Mesenchymal stem cell (in vitro differentiated cells and primary cell): ENCODE results near the gene ZEB1.
A peak's percentile ranks its signal among the peaks of the same experiment; 100 is the strongest.
"Not testable (repeated sequence)": the region's sequence is repeated elsewhere in the genome, so short reads cannot be mapped to it uniquely, and the experiment has no call there.

ENCODE experiments used
- DNase-seq: peaks from one replicate; pipeline ENCODE4 v3.0.0-alpha.2; 2013
- H2AFZ ChIP-seq: one replicate; pipeline ENCODE4 v1.6.1; 2013; ENCODE audit warnings: low read depth, mild to moderate bottlenecking, control low read depth, inconsistent platforms, low read length, moderate library complexity
- H2AK5ac ChIP-seq: 2 replicates; pipeline ENCODE4 v1.6.1; 2013; ENCODE audit warnings: low read length, moderate library complexity, mild to moderate bottlenecking, inconsistent platforms; ENCODE audit not compliant: severe bottlenecking
- H2BK120ac ChIP-seq: one replicate; pipeline ENCODE4 v1.6.1; 2013; ENCODE audit warnings: low read depth, mild to moderate bottlenecking, inconsistent platforms, low read length, moderate library complexity
- H2BK12ac ChIP-seq, 2 experiments: one replicate each; pipeline ENCODE4 v1.6.1; 2013; ENCODE audit warnings: inconsistent platforms in 2 of 2, low read length in 2 of 2, mild to moderate bottlenecking in 2 of 2, moderate library complexity in 2 of 2, control low read depth in 1 of 2
- H2BK15ac ChIP-seq: one replicate; pipeline ENCODE4 v1.6.1; 2013; ENCODE audit warnings: mild to moderate bottlenecking, low read depth, inconsistent platforms; ENCODE audit not compliant: poor library complexity, severe bottlenecking
- H2BK5ac ChIP-seq: 2 replicates; pipeline ENCODE4 v1.6.1; 2013; ENCODE audit warnings: low read depth, mild to moderate bottlenecking, low read length, control low read depth, inconsistent platforms; ENCODE audit not compliant: poor library complexity, severe bottlenecking
- H3K14ac ChIP-seq, 2 experiments: one replicate each; pipeline ENCODE4 v1.6.1; 2013; ENCODE audit warnings: inconsistent platforms in 2 of 2, low read length in 2 of 2, control low read depth in 1 of 2, mild to moderate bottlenecking in 1 of 2, moderate library complexity in 1 of 2
- H3K18ac ChIP-seq, 2 experiments: one replicate each; pipeline ENCODE4 v1.6.1; 2013; ENCODE audit warnings: inconsistent platforms in 2 of 2, low read length in 2 of 2, control low read depth in 1 of 2, low read depth in 1 of 2, mild to moderate bottlenecking in 1 of 2
- H3K23ac ChIP-seq, 2 experiments: one replicate each; pipeline ENCODE4 v1.6.1; 2013; ENCODE audit warnings: inconsistent platforms in 2 of 2, low read length in 2 of 2, mild to moderate bottlenecking in 2 of 2, moderate library complexity in 2 of 2, control low read depth in 1 of 2
- H3K27ac ChIP-seq: 2 replicates; pipeline ENCODE4 v1.5.1; 2013; ENCODE audit warnings: mild to moderate bottlenecking, moderate library complexity, low read length, control low read depth, inconsistent platforms; ENCODE audit not compliant: poor library complexity, severe bottlenecking
- H3K27me3 ChIP-seq, 2 experiments: 2 replicates each; pipeline versions ENCODE4 v1.6.1 to v1.7.0; 2013; ENCODE audit warnings: low read length in 2 of 2, mild to moderate bottlenecking in 2 of 2, moderate library complexity in 2 of 2, control low read depth in 1 of 2, inconsistent platforms in 1 of 2; ENCODE audit not compliant: control insufficient read depth in 1 of 2, insufficient read depth in 1 of 2
- H3K36me3 ChIP-seq, 2 experiments: 2 replicates each; pipeline versions ENCODE4 v1.6.1 to v1.7.0; 2013; ENCODE audit warnings: low read length in 2 of 2, control low read depth in 1 of 2, inconsistent platforms in 1 of 2, low read depth in 1 of 2, mild to moderate bottlenecking in 1 of 2; ENCODE audit not compliant: insufficient read depth in 2 of 2, control insufficient read depth in 1 of 2
- H3K4ac ChIP-seq, 2 experiments: one replicate each; pipeline ENCODE4 v1.6.1; 2013; ENCODE audit warnings: inconsistent platforms in 2 of 2, low read length in 2 of 2, mild to moderate bottlenecking in 2 of 2, moderate library complexity in 2 of 2, control low read depth in 1 of 2, low read depth in 1 of 2
- H3K4me1 ChIP-seq: 2 replicates; pipeline ENCODE4 v1.6.1; 2013; ENCODE audit warnings: low read depth, low read length, control low read depth; ENCODE audit not compliant: control insufficient read depth, insufficient read depth
- H3K4me2 ChIP-seq: 2 replicates; pipeline ENCODE4 v1.6.1; 2013; ENCODE audit warnings: low read length, mild to moderate bottlenecking, inconsistent platforms; ENCODE audit not compliant: poor library complexity, severe bottlenecking
- H3K4me3 ChIP-seq, 2 experiments: 2 replicates each; pipeline versions ENCODE4 v1.5.1 to v1.7.0; 2013; ENCODE audit warnings: low read length in 2 of 2, mild to moderate bottlenecking in 2 of 2, control low read depth in 1 of 2, low read depth in 1 of 2; ENCODE audit not compliant: insufficient read depth in 1 of 2
- H3K79me1 ChIP-seq: replicated peaks from 2 replicates; pipeline ENCODE4 v1.6.1; 2013; ENCODE audit warnings: mild to moderate bottlenecking, control low read depth, low read length, inconsistent platforms; ENCODE audit not compliant: poor library complexity, severe bottlenecking
- H3K9ac ChIP-seq: 2 replicates; pipeline ENCODE4 v1.7.0; 2013; ENCODE audit warnings: mild to moderate bottlenecking, low read length, moderate library complexity
- H3K9me3 ChIP-seq: 2 replicates; pipeline ENCODE4 v1.7.0; 2013; ENCODE audit warnings: mild to moderate bottlenecking, low read length; ENCODE audit not compliant: control insufficient read depth
- H4K8ac ChIP-seq: one replicate; pipeline ENCODE4 v1.6.1; 2013; ENCODE audit warnings: inconsistent platforms, mild to moderate bottlenecking, low read length, moderate library complexity
- H4K91ac ChIP-seq: one replicate; pipeline ENCODE4 v1.6.1; 2013; ENCODE audit warnings: mild to moderate bottlenecking, low read length, inconsistent platforms
- WGBS: methylation state at CpG from one replicate; pipeline ENCODE4 v1.1.7; 2013; ENCODE audit warnings: mixed read lengths; 5-methylcytosine and 5-hydroxymethylcytosine counted together

ZEB1 gene

GRCh38 chr10:31353574-31353973 lies 34.6 kb downstream of the ZEB1 start:
- Histone ChIP-seq H2BK15ac (no peak overlapping the region), H2AFZ (no peak overlapping the region), H3K18ac (no peak overlapping the region), H3K23ac (no peak overlapping the region), H3K4me2 (no peak overlapping the region), H3K4ac (no peak overlapping the region), H3K27me3 (no peaks in the 10 kb centered on the region), H2BK120ac (no peak overlapping the region), H2BK5ac (no peak overlapping the region), H3K4me1 (peaks cover 2% of the 10 kb centered on the region), H3K14ac (no peak overlapping the region), H3K9ac (peak overlapping the region; percentile 24), H3K4me3 (no peak overlapping the region), H3K27ac (no peak overlapping the region), H3K9me3 (no peaks in the 10 kb centered on the region), H3K36me3 (peaks cover 0 to 6% of the 10 kb centered on the region in 2 experiments), H2BK12ac (no peak overlapping the region), H4K8ac (no peak overlapping the region), H4K91ac (no peak overlapping the region), H2AK5ac (no peak overlapping the region), H3K79me1 (peaks cover 10% of the 10 kb centered on the region)
- DNase-seq = peak; percentile 56

DNA sequence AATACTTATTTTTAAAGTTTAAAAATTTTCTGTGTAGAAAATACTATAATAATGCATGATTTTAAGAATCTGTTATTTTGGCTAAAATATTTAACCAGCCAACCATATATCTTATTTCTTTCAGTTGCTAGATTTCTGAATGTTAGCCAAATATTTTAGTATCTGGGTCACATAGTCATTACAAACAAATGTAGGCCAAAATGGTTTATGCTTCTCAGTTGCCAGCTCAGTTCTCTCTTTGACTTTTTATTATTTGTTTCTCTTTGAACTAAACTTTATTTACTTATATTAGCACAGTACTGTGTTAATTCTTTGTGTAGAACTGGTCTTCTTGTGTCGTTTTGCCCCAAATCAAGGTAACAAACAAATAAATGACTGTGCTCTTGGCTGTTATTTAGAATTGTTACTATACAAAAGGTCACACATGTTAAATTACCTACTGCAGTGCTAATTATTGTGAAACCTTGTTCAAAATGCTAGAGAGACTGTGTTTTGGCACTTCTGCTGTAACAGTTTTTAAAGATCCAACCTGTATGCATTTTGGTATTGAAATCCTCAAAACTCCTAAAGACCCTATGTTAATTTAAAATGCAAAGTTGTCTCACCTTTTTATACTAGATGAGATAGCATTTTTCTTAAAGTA lies 39.8 kb downstream of the ZEB1 start:
- H3K18ac ChIP-seq = no peak overlapping the region

DNA sequence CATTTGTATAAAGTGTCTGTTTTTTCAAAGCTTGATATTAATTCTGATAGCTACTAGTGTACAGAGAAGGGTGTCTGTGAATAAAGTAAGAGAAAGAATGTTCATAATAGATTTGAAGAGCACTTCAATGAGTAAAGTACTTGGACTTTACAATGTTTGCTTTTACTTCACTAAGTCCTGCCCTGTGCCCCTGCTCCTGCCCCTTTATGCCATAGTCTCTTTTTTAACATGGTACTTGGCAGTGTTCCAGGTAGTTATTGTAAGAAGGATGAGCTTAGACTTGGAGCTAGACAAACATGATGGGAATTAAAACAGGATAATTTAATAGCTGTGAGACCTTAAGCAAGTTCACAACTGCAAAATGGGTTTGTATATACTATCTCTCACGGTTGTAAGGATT lies 41.0 kb downstream of the ZEB1 start:
- no peak overlapping the region for H2AFZ ChIP-seq
- no peak overlapping the region for H3K4me2 ChIP-seq
- H4K91ac ChIP-seq = no peak overlapping the region
- H3K27ac ChIP-seq = no peak overlapping the region
- no peaks in the 10 kb centered on the region for H3K4me1 ChIP-seq
- H3K9ac ChIP-seq = no peak overlapping the region
- no peak overlapping the region for H3K4ac ChIP-seq
- H2AK5ac ChIP-seq = no peak overlapping the region
- no peaks in the 10 kb centered on the region for H3K27me3 ChIP-seq
- H3K18ac ChIP-seq = no peak overlapping the region
- no peak overlapping the region for H2BK120ac ChIP-seq
- H3K79me1 ChIP-seq = peaks cover 21% of the 10 kb centered on the region
- H2BK12ac ChIP-seq = no peak overlapping the region
- no peak overlapping the region for H3K23ac ChIP-seq
- no peak overlapping the region for H3K4me3 ChIP-seq
- peaks cover 25 to 31% of the 10 kb centered on the region in 2 experiments for H3K36me3 ChIP-seq
- H3K9me3 ChIP-seq = peaks cover 4% of the 10 kb centered on the region
- H3K14ac ChIP-seq = no peak overlapping the region
- WGBS = no CpG with 5 or more reads among the region's 1 CpG
- no peak overlapping the region for H2BK5ac ChIP-seq
- no peak for DNase-seq
- H4K8ac ChIP-seq = no peak overlapping the region
- H2BK15ac ChIP-seq = no peak overlapping the region

More for the DNA sequence above, 39.8 kb downstream of the ZEB1 start:
- Histone ChIP-seq H2AK5ac (no peak overlapping the region), H3K79me1 (peaks cover 18% of the 10 kb centered on the region), H2BK12ac (no peak overlapping the region), H3K9me3 (peaks cover 4% of the 10 kb centered on the region), H3K4me2 (no peak overlapping the region), H2BK120ac (no peak overlapping the region), H3K27ac (no peak overlapping the region), H3K23ac (no peak overlapping the region), H2AFZ (no peak overlapping the region), H4K8ac (no peak overlapping the region), H2BK15ac (no peak overlapping the region), H3K4me3 (no peak overlapping the region), H3K27me3 (no peaks in the 10 kb centered on the region), H3K36me3 (peaks cover 15 to 24% of the 10 kb centered on the region in 2 experiments), H2BK5ac (no peak overlapping the region), H3K4ac (no peak overlapping the region), H4K91ac (no peak overlapping the region), H3K14ac (no peak overlapping the region), H3K4me1 (no peaks in the 10 kb centered on the region), H3K9ac (peak overlapping the region; percentile 39)
- DNase-seq = no peak
- no CpG with 5 or more reads among the region's 1 CpG for WGBS

DNA sequence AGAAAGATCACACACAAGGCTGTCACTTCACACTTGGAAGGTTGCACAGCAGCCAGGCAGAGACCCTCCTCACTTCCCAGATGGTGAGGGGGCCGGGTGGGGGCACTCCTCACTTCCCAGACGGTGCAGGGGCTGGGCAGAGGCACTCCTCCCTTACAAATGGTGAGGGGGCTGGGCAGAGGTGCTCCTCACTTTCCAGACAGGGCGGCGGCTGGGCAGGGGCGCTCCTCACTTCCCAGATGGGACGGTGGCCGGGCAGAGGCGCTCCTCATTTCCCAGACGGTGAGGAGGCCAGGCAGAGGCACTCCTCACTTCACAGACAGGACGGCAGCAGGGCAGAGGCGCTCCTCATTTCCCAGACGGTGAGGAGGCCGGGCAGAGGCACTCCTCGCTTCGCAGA lies 42.5 kb downstream of the ZEB1 start:
- H2AK5ac ChIP-seq, H3K14ac ChIP-seq, H2AFZ ChIP-seq, H2BK15ac ChIP-seq, H3K4me1 ChIP-seq, H3K18ac ChIP-seq, H3K23ac ChIP-seq, H4K91ac ChIP-seq, H3K9me3 ChIP-seq, H2BK12ac ChIP-seq, H3K27ac ChIP-seq, H3K4me2 ChIP-seq, H3K4me3 ChIP-seq, H3K27me3 ChIP-seq, H2BK120ac ChIP-seq, H3K9ac ChIP-seq, DNase-seq, H2BK5ac ChIP-seq, H3K4ac ChIP-seq, H4K8ac ChIP-seq: not testable (repeated sequence)
- over 99% methylated on average over 15 of the region's 15 CpGs for WGBS
- Histone ChIP-seq H3K36me3 (peaks cover 31 to 35% of the 10 kb centered on the region in 2 experiments), H3K79me1 (peaks cover 23% of the 10 kb centered on the region)
